ENCODE data around the gene RNLS.

The RNLS gene

DNA sequence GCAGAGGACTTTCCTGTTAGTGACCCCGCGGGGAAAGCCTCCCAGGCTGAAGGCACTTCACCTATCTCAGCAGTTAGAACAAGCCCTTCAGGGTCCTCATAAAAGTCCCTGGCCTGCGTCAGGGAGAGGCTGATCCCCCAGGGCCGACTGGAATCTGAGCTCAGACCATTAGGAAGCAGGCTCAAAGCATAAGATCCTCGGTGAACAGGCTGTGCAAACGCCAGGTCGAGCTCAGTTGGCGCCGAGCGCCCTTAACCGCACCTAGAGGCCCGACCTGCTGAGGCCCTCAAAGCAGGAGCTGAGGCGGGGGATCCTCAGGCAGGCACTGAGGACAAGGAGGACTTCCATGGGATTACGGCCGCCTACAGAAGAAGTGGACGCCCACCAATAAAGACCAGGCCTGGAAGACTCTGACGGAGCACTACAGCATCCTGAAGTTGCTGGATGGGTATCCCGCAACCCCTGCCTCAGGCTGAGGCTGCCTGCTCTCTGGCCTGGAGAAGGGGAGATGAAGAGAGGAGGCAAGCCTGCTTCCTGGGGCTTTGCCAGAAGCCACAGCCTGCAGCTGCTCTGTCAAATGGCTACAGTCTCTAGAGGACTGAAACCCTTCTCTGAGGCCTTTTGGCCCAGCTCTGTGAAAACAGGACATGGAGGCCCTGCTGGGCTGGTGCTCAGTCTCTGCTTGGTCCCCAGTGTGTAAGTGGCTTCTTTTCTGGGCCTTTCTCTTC is 33.3 kb upstream of the RNLS start (continued):
- TF ChIP-seq, protein P1, sequence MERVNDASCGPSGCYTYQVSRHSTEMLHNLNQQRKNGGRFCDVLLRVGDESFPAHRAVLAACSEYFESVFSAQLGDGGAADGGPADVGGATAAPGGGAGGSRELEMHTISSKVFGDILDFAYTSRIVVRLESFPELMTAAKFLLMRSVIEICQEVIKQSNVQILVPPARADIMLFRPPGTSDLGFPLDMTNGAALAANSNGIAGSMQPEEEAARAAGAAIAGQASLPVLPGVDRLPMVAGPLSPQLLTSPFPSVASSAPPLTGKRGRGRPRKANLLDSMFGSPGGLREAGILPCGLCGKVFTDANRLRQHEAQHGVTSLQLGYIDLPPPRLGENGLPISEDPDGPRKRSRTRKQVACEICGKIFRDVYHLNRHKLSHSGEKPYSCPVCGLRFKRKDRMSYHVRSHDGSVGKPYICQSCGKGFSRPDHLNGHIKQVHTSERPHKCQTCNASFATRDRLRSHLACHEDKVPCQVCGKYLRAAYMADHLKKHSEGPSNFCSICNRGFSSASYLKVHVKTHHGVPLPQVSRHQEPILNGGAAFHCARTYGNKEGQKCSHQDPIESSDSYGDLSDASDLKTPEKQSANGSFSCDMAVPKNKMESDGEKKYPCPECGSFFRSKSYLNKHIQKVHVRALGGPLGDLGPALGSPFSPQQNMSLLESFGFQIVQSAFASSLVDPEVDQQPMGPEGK (CRISPR knock-in tag; IDR thresholded peaks at IDR 0.05; ENCODE audit: borderline replicate concordance), result no peak
- no peak for TF ChIP-seq CSDC2 (CRISPR knock-in tag; IDR thresholded peaks at IDR 0.05)
- no peak for TF ChIP-seq ZFP3 (CRISPR knock-in tag; IDR thresholded peaks at IDR 0.05)
- no peak for TF ChIP-seq GLIS3 (CRISPR knock-in tag; IDR thresholded peaks at IDR 0.05)
- no peak for TF ChIP-seq TOX (CRISPR knock-in tag; IDR thresholded peaks at IDR 0.05; ENCODE audit: borderline replicate concordance)

DNA sequence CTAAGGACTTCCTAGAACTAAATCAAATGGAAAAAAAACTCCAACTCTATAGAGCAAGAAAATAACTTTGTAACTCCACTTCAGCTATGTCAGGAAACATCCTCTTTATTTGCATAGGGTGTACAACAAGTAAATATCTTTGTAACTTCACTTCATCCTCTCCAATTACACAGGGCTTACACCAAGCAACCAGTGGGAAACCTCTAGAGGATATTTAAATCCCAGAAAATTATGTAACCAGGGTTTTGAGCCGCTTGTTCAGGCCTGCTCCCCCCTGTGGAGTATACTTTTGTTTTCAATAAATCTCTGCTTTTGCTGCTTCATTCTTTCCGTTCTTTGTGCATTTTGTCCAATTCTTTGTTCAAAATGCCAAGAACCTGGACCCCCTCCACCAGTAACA is 25.7 kb upstream of the RNLS start:
- TF ChIP-seq ISL1 (CRISPR knock-in tag; IDR thresholded peaks at IDR 0.05) (no peak), RARB (CRISPR knock-in tag; IDR thresholded peaks at IDR 0.05) (no peak), ZC3H10 (CRISPR knock-in tag; IDR thresholded peaks at IDR 0.05) (no peak), ZNF70 (CRISPR knock-in tag; IDR thresholded peaks at IDR 0.05) (no peak), PPARA (CRISPR knock-in tag; IDR thresholded peaks at IDR 0.05; ENCODE audit: borderline replicate concordance) (no peak), OSR1 (CRISPR knock-in tag; IDR thresholded peaks at IDR 0.05) (no peak)
- TF ChIP-seq, protein P2, sequence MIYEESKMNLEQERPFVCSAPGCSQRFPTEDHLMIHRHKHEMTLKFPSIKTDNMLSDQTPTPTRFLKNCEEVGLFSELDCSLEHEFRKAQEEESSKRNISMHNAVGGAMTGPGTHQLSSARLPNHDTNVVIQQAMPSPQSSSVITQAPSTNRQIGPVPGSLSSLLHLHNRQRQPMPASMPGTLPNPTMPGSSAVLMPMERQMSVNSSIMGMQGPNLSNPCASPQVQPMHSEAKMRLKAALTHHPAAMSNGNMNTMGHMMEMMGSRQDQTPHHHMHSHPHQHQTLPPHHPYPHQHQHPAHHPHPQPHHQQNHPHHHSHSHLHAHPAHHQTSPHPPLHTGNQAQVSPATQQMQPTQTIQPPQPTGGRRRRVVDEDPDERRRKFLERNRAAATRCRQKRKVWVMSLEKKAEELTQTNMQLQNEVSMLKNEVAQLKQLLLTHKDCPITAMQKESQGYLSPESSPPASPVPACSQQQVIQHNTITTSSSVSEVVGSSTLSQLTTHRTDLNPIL (CRISPR knock-in tag; IDR thresholded peaks at IDR 0.05; ENCODE audit: low read depth), result no peak
- TF ChIP-seq, protein P1 (CRISPR knock-in tag; IDR thresholded peaks at IDR 0.05; ENCODE audit: borderline replicate concordance), result no peak
- TF ChIP-seq, protein P3, sequence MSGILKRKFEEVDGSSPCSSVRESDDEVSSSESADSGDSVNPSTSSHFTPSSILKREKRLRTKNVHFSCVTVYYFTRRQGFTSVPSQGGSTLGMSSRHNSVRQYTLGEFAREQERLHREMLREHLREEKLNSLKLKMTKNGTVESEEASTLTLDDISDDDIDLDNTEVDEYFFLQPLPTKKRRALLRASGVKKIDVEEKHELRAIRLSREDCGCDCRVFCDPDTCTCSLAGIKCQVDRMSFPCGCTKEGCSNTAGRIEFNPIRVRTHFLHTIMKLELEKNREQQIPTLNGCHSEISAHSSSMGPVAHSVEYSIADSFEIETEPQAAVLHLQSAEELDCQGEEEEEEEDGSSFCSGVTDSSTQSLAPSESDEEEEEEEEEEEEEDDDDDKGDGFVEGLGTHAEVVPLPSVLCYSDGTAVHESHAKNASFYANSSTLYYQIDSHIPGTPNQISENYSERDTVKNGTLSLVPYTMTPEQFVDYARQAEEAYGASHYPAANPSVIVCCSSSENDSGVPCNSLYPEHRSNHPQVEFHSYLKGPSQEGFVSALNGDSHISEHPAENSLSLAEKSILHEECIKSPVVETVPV (CRISPR knock-in tag; IDR thresholded peaks at IDR 0.05), result no peak
- no peak for ATAC-seq

DNA sequence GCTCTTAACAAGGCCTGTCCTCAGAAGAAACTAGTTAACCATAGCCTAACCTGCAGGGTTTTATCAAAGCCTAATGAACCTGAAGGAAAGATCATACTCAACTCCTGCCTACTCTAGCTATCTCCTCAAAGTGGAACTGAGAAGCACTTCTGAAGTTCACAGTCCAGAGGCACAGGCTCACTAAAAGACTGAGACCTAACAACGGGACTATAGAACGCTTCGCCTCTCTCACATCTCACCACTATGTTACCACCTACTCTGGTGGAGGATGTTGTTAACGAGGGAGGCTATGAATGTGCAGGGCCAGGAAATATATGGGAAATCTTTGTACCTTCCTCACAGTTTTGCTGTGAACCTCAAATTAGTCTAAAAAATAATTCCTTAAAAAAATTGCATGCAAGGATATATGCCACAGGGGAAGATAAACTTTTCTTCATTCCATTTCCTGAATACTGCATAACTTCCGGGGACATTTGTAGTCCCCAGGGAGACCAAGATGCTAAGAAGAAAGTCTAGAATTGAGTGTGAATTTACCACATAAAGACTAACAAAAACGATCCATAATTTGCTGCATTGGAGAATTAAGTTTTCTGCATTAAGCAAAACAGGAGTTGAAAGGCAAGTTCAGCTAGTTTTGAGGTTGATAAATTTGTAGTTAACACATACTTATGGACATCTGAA is 25.1 kb upstream of the RNLS start:
- no peak for ATAC-seq
- no peak for TF ChIP-seq CSDC2 (CRISPR knock-in tag; IDR thresholded peaks at IDR 0.05)
- TF ChIP-seq TOX (CRISPR knock-in tag; IDR thresholded peaks at IDR 0.05; ENCODE audit: borderline replicate concordance), result no peak
- TF ChIP-seq OSR1 (CRISPR knock-in tag; IDR thresholded peaks at IDR 0.05), result no peak
- TF ChIP-seq SNAI2 (CRISPR knock-in tag; IDR thresholded peaks at IDR 0.05), result no peak
- TF ChIP-seq, protein P2 (CRISPR knock-in tag; IDR thresholded peaks at IDR 0.05; ENCODE audit: low read depth), result no peak
- no peak for TF ChIP-seq PPARA (CRISPR knock-in tag; IDR thresholded peaks at IDR 0.05; ENCODE audit: borderline replicate concordance)
- no peak for TF ChIP-seq ZNF8 (CRISPR knock-in tag; IDR thresholded peaks at IDR 0.05)
- TF ChIP-seq, protein P3 (CRISPR knock-in tag; IDR thresholded peaks at IDR 0.05), result no peak
- no peak for TF ChIP-seq RARB (CRISPR knock-in tag; IDR thresholded peaks at IDR 0.05)
- TF ChIP-seq, protein P4, sequence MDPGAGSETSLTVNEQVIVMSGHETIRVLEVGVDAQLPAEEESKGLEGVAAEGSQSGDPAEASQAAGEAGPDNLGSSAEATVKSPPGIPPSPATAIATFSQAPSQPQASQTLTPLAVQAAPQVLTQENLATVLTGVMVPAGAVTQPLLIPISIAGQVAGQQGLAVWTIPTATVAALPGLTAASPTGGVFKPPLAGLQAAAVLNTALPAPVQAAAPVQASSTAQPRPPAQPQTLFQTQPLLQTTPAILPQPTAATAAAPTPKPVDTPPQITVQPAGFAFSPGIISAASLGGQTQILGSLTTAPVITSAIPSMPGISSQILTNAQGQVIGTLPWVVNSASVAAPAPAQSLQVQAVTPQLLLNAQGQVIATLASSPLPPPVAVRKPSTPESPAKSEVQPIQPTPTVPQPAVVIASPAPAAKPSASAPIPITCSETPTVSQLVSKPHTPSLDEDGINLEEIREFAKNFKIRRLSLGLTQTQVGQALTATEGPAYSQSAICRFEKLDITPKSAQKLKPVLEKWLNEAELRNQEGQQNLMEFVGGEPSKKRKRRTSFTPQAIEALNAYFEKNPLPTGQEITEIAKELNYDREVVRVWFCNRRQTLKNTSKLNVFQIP (CRISPR knock-in tag; IDR thresholded peaks at IDR 0.05; ENCODE audit: borderline replicate concordance, low read depth), result no peak
- no peak for TF ChIP-seq GLIS3 (CRISPR knock-in tag; IDR thresholded peaks at IDR 0.05)
- TF ChIP-seq, protein P5, sequence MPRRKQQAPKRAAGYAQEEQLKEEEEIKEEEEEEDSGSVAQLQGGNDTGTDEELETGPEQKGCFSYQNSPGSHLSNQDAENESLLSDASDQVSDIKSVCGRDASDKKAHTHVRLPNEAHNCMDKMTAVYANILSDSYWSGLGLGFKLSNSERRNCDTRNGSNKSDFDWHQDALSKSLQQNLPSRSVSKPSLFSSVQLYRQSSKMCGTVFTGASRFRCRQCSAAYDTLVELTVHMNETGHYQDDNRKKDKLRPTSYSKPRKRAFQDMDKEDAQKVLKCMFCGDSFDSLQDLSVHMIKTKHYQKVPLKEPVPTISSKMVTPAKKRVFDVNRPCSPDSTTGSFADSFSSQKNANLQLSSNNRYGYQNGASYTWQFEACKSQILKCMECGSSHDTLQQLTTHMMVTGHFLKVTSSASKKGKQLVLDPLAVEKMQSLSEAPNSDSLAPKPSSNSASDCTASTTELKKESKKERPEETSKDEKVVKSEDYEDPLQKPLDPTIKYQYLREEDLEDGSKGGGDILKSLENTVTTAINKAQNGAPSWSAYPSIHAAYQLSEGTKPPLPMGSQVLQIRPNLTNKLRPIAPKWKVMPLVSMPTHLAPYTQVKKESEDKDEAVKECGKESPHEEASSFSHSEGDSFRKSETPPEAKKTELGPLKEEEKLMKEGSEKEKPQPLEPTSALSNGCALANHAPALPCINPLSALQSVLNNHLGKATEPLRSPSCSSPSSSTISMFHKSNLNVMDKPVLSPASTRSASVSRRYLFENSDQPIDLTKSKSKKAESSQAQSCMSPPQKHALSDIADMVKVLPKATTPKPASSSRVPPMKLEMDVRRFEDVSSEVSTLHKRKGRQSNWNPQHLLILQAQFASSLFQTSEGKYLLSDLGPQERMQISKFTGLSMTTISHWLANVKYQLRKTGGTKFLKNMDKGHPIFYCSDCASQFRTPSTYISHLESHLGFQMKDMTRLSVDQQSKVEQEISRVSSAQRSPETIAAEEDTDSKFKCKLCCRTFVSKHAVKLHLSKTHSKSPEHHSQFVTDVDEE (CRISPR knock-in tag; IDR thresholded peaks at IDR 0.05), result no peak

All from SK-N-SH treated with all-trans-retinoic acid at 6 μM for 48 hours (cell line).